Stimulated activated CD4-positive, alpha-beta T cell treated with anti-CD3 and anti-CD28 coated beads, Interleukin-2, amount 100 ng/mL, for 48 hours (primary cell): Measurements from ENCODE around the gene CHMP3.
"Not testable (repeated sequence)": the region's sequence is repeated elsewhere in the genome, so short reads cannot be mapped to it uniquely, and the experiment has no call there.

Experiments
- DNase-seq, 2 donors: peaks; one replicate each; pipeline ENCODE4 v3.0.0-alpha.2; 2020

The CHMP3 gene

GRCh38 chr2:86500325-86501083 is 62.7 kb downstream of the CHMP3 start:
- no peak for DNase-seq

- DNase-seq, result no peak
Observed at GRCh38 chr2:86499326-86499725, 63.9 kb downstream of the CHMP3 start.

GRCh38 chr2:86498468-86499260 is 64.6 kb downstream of the CHMP3 start:
- no peak for DNase-seq

GRCh38 chr2:86496391-86496790 is 66.9 kb downstream of the CHMP3 start:
- not testable (repeated sequence) for DNase-seq

GRCh38 chr2:86492048-86492453 is 71.2 kb downstream of the CHMP3 start:
- no peak for DNase-seq

GRCh38 chr2:86491088-86491487 is 72.2 kb downstream of the CHMP3 start:
- DNase-seq, result no peak

GRCh38 chr2:86490245-86490644 is 73.0 kb downstream of the CHMP3 start:
- DNase-seq, result no peak

- DNase-seq, result no peak
Observed at GRCh38 chr2:86489542-86489941, 73.7 kb downstream of the CHMP3 start.

- no peak for DNase-seq
Observed at GRCh38 chr2:86488561-86489250, 74.5 kb downstream of the CHMP3 start.

GRCh38 chr2:86487062-86487461 is 76.2 kb downstream of the CHMP3 start:
- no peak for DNase-seq

- no peak for DNase-seq
Observed at GRCh38 chr2:86485802-86486201, 77.4 kb downstream of the CHMP3 start.

GRCh38 chr2:86485103-86485502 is 78.1 kb downstream of the CHMP3 start:
- no peak for DNase-seq

- no peak for DNase-seq
Observed at GRCh38 chr2:86484385-86484784, 78.9 kb downstream of the CHMP3 start.

GRCh38 chr2:86482034-86482433 is 81.2 kb downstream of the CHMP3 start:
- DNase-seq, result no peak

GRCh38 chr2:86480105-86480504 is 83.1 kb downstream of the CHMP3 start:
- no peak for DNase-seq

GRCh38 chr2:86477349-86477748 is 85.9 kb downstream of the CHMP3 start:
- DNase-seq, result no peak

- no peak for DNase-seq
Observed at GRCh38 chr2:86476918-86477317, 86.3 kb downstream of the CHMP3 start.

GRCh38 chr2:86476092-86476491 is 87.2 kb downstream of the CHMP3 start:
- no peak for DNase-seq

- no peak for DNase-seq
Observed at GRCh38 chr2:86471637-86472036, 91.6 kb downstream of the CHMP3 start.

GRCh38 chr2:86470890-86471289 is 92.4 kb downstream of the CHMP3 start:
- no peak for DNase-seq

GRCh38 chr2:86468162-86469033 is 94.8 kb downstream of the CHMP3 start:
- no peak for DNase-seq

- no peak for DNase-seq
Observed at GRCh38 chr2:86466306-86466705, 96.9 kb downstream of the CHMP3 start.

GRCh38 chr2:86464652-86465051 is 98.6 kb downstream of the CHMP3 start:
- no peak for DNase-seq
